Measurements from ENCODE around the gene CALR. TPM values are rescaled to one million over a fixed set of nuclear protein-coding genes. Genes with fewer than 3 reads are reported as not detected.

The CALR gene
- total and polyA plus RNA-seq, 2 donors (not counting 3 experiments of a cell fraction or from before 2014, with no cell fraction given): 1,135 to 1,636 TPM

GRCh38 chr19:12985049-12985776, 46.8 kb downstream of the CALR start:
- no peaks in the 10 kb centered on the region for H3K27me3 ChIP-seq (ENCODE audit: control insufficient read depth in 2 of 2, insufficient read depth in 2 of 2, low read length in 2 of 2)
- DNase-seq (ENCODE audit: low read depth, low spot score) (no peak), FAIRE-seq (no peak)
- no peaks in the 10 kb centered on the region for H3K9me1 ChIP-seq (replicated peaks; ENCODE audit: control insufficient read depth, extremely low read depth, insufficient read depth, low read length)
- ChIA-PET CTCF (interaction anchor here (0.6 to 13.4 kb wide), 14 partner anchors 8 to 108 kb away, joined by 3 to 543 read pairs (median 4); no protein-coding TSS in a partner anchor), POLR2A (no interaction called here)
- H4K20me1 ChIP-seq (replicated peaks; ENCODE audit: control insufficient read depth, extremely low read depth, insufficient read depth, low read length): no peaks in the 10 kb centered on the region
- no peak overlapping the region for H3K4me3 ChIP-seq (replicated peaks in 1 of 3; ENCODE audit: insufficient read depth in 1 of 3, low read depth in 1 of 3, low read length in 3 of 3)
- no peak for TF ChIP-seq POLR2A (IDR thresholded peaks at IDR 0.05; ENCODE audit: low read depth, low read length)
- TF ChIP-seq EZH2 (IDR thresholded peaks at IDR 0.05; ENCODE audit: borderline replicate concordance, low read depth, low read length, severe bottlenecking): no peak
- TF ChIP-seq GATA2 (IDR thresholded peaks at IDR 0.05; ENCODE audit: insufficient read depth, insufficient read length, low read depth, low read length): no peak
- TF ChIP-seq MYC (IDR thresholded peaks at IDR 0.05; ENCODE audit: low read depth, low read length): no peak
- no peak for TF ChIP-seq POLR2AphosphoS5 (IDR thresholded peaks at IDR 0.05; ENCODE audit: insufficient read depth, low read depth, low read length)
- TF ChIP-seq MAX (IDR thresholded peaks at IDR 0.05; ENCODE audit: insufficient read depth, insufficient read length): no peak
- TF ChIP-seq JUN (IDR thresholded peaks at IDR 0.05; ENCODE audit: borderline replicate concordance, insufficient read depth, insufficient read length, low read depth): no peak
- no peak for TF ChIP-seq FOS (IDR thresholded peaks at IDR 0.05; ENCODE audit: borderline replicate concordance, insufficient read depth, low read length)
- no peak for TF ChIP-seq CTCF (IDR thresholded peaks at IDR 0.05; ENCODE audit: extremely low read depth in 1 of 2, insufficient read depth in 1 of 2, low read depth in 1 of 2, low read length in 2 of 2)
- H3K4me2 ChIP-seq (ENCODE audit: insufficient read depth, low read length): no peak overlapping the region
- peaks cover 2% of the 10 kb centered on the region for H3K4me1 ChIP-seq (ENCODE audit: control insufficient read depth, extremely low read depth, insufficient read depth, low read length)
- H3K36me3 ChIP-seq (ENCODE audit: control insufficient read depth in 2 of 2, extremely low read depth in 1 of 2, insufficient read depth in 2 of 2, low read length in 2 of 2): no peaks in the 10 kb centered on the region
- dilution Hi-C loops (cut with MboI; ENCODE audit: extremely low pct_ligation_motif_present, low sequenced_read_pairs): no loop called here
- no peak overlapping the region for H3K27ac ChIP-seq (ENCODE audit: insufficient read depth, low read depth, low read length)
- no peaks in the 10 kb centered on the region for H3K9me3 ChIP-seq (replicated peaks; ENCODE audit: control insufficient read depth, insufficient read depth, low read length)
- intact Hi-C loops (cut with micrococcal nuclease): no loop called here
- no peaks in the 10 kb centered on the region for H3K79me2 ChIP-seq (ENCODE audit: control insufficient read depth, insufficient read depth, low read length)
- H3K9ac ChIP-seq (replicated peaks; ENCODE audit: extremely low read depth, insufficient read depth, low read length): no peak overlapping the region
- no TSS peak for BruUV-seq (replicated peaks)
- no peak overlapping the region for H2AFZ ChIP-seq (ENCODE audit: low read depth, low read length)

Measured in endothelial cell of umbilical vein (primary cell).